Measurements from ENCODE around the gene OR8D4.

- no peak for TF ChIP-seq CTCF (IDR thresholded peaks at IDR 0.05; ENCODE audit: insufficient read depth, low read length, poor library complexity, severe bottlenecking)
- TF ChIP-seq EZH2phosphoT487 (conservative IDR thresholded peaks at IDR 0.05; ENCODE audit: low read length) = no peak
Observed at GRCh38 chr11:123945132-123945531, 43.2 kb downstream of the OR8D4 start.

All from SU-DHL-6 (cell line).